Ascending aorta (tissue), 2 donors: ENCODE data around the gene ZER1. TPM values are rescaled to one million over a fixed set of nuclear protein-coding genes. Genes with fewer than 3 reads are reported as not detected.
"Not testable (repeated sequence)": the region's sequence is repeated elsewhere in the genome, so short reads cannot be mapped to it uniquely, and the experiment has no call there.

Source experiments
- DNase-seq, 2 donors: peaks; one replicate each; pipeline ENCODE4 v3.0.0-alpha.2; 2019; ENCODE audit warnings: low spot score in 2 of 2
- H3K27ac ChIP-seq, 2 donors: fragments of 200-600 bp; sonication (generic); one replicate each; pipeline ENCODE4 v1.5.1; 2016 to 2017; ENCODE audit warnings: mild to moderate bottlenecking in 1 of 2
- H3K27me3 ChIP-seq: fragments of 200-600 bp; sonication (generic); one replicate; pipeline ENCODE4 v1.5.1; 2017
- H3K36me3 ChIP-seq, 2 donors: fragments of 200-600 bp; sonication (generic); one replicate each; pipeline ENCODE4 v1.5.1; 2016
- H3K4me1 ChIP-seq, 2 donors: fragments of 200-600 bp; sonication (generic); one replicate each; pipeline ENCODE4 v1.5.1; 2016 to 2017; ENCODE audit warnings: mild to moderate bottlenecking in 1 of 2
- H3K4me3 ChIP-seq, 2 donors: fragments of 200-600 bp; sonication (generic); one replicate each; pipeline ENCODE4 v1.5.1; 2016 to 2017; ENCODE audit warnings: mild to moderate bottlenecking in 1 of 2
- H3K9me3 ChIP-seq, 2 donors: fragments of 200-600 bp; sonication (generic); one replicate each; pipeline ENCODE4 v1.5.1; 2016
- intact Hi-C: fragments of 100-400 bp; cut with DNase I; formaldehyde crosslinking; loops from one replicate; pipeline ENCODE4 v1.15.1; 2023
- total RNA-seq: library from RNA; depleted of rRNA; stranded (reverse); fragments of >200 nt; gene quantifications from one replicate; pipeline ENCODE4 v1.1.0, GENCODE V29; 2016
- TF ChIP-seq, protein P1 (sequence below), 3 experiments: fragments of 200-600 bp in 2 of 3; fragments of 450-650 bp in 1 of 3; sonication (generic) in 2 of 3; IDR thresholded peaks; one replicate each; pipeline ENCODE4 v1.5.1; 2016 to 2019; ENCODE audit warnings: antibody characterized with exemption in 3 of 3, mild to moderate bottlenecking in 1 of 3, moderate library complexity in 1 of 3

The ZER1 gene
- total RNA-seq, 1 donor from 2014 or later = 55.5 TPM

DNA sequence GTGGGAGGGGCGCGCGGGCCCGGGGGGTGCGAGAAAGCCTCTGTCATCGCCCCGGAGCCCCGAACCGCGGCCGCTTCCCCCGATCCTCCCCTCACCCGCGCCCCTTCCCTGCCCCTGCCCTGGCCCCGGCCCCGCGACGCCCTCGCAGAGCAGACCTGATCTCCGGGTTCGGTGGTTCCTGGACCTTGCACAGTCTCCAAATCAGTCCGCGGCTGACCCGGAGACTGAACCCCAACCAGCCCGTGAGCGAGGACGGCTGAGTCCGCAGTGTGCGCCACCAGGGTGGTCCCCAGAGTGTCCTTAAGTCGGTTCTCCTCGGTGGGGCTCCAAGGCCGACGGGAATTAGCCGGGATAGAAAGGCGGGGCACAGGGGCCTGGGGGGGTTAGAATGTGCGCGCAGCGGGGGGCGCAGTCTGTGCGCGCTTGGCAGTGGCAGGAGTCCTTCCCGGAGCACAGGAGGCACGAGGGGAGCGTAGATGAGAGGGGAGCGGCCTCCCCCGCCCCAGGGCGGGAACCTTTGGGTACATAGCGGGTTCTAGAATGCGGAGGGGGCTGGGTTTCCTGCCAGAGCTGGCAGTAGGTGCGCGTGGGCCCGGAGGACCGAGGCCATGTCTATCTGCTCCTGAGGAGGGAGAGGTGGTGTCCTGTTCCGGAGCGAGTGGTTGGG, 68.6 kb downstream of the ZER1 start:
- DNase-seq = no peak
- TF ChIP-seq, protein P1, sequence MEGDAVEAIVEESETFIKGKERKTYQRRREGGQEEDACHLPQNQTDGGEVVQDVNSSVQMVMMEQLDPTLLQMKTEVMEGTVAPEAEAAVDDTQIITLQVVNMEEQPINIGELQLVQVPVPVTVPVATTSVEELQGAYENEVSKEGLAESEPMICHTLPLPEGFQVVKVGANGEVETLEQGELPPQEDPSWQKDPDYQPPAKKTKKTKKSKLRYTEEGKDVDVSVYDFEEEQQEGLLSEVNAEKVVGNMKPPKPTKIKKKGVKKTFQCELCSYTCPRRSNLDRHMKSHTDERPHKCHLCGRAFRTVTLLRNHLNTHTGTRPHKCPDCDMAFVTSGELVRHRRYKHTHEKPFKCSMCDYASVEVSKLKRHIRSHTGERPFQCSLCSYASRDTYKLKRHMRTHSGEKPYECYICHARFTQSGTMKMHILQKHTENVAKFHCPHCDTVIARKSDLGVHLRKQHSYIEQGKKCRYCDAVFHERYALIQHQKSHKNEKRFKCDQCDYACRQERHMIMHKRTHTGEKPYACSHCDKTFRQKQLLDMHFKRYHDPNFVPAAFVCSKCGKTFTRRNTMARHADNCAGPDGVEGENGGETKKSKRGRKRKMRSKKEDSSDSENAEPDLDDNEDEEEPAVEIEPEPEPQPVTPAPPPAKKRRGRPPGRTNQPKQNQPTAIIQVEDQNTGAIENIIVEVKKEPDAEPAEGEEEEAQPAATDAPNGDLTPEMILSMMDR (IDR thresholded peaks at IDR 0.05) = no peak
- peak overlapping the region; percentile 82 to 94 for H3K4me3 ChIP-seq
- H3K4me1 ChIP-seq = peaks cover 0 to 8% of the 10 kb centered on the region in 2 donors
- H3K9me3 ChIP-seq = no peaks in the 10 kb centered on the region
- H3K27me3 ChIP-seq = no peaks in the 10 kb centered on the region
- intact Hi-C loops = loop anchor here (1.0 kb wide), 2 partner anchors 20 to 68 kb away; partner anchors contain the start of gene ZER1
- H3K36me3 ChIP-seq = no peaks in the 10 kb centered on the region
- peak overlapping the region; percentile 49 to 73 for H3K27ac ChIP-seq

GRCh38 chr9:128702445-128702948, 69.2 kb downstream of the ZER1 start, which contains the start of gene PKN3:
TSS of gene PKN3 (plus strand) at chr9:128702503. CDS start at chr9:128702916, 413 bp downstream.
- peak within 1 kb of the TSS; percentile 49 to 73 for H3K27ac ChIP-seq
- intact Hi-C loops = loop anchor here (1.0 kb wide), 2 partner anchors 21 to 69 kb away; partner anchors contain the start of gene ZER1
- H3K27me3 ChIP-seq = no peaks in the 10 kb centered on the region

DNA sequence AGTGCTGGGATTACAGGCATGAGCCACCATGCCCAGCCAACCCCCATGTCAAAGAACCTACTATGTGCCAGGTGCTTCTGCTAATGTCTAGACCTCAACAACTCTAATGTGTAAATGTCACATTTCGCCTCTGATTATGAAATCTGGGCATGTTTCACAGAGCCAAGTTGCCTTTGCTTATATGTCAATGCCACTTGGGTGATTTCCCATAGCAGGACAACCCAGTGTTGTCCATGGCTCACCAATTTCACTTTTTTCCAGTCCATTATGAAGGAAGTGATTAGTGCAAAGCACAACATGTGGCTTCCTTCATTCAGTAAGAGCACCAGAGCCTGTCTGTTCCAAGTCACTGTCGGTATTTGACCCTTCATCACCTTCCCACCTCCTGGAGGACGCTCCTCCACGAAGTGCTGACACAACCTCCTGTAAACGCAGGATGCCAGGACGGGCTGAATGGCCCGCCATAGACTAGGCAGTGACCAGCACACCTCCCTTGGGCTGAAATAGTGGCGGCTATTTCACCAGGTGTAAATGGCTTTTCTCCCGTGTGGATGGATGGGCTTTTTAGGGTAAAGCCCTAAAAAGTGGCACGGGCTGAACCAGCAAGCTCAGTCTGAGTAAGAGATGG, 70.4 kb downstream of the ZER1 start:
- intact Hi-C loops = no loop called here
- H3K27me3 ChIP-seq = no peaks in the 10 kb centered on the region
- H3K36me3 ChIP-seq = peaks cover 0 to under 1% of the 10 kb centered on the region in 2 donors
- TF ChIP-seq, protein P1 (IDR thresholded peaks at IDR 0.05) = no peak
- no peak overlapping the region for H3K27ac ChIP-seq
- DNase-seq = no peak
- H3K4me3 ChIP-seq = no peak overlapping the region
- H3K9me3 ChIP-seq = no peaks in the 10 kb centered on the region
- H3K4me1 ChIP-seq = peaks cover 0 to 8% of the 10 kb centered on the region in 2 donors

More at GRCh38 chr9:128702445-128702948, 69.2 kb downstream of the ZER1 start, which contains the start of gene PKN3:
- Histone ChIP-seq H3K36me3 (no peaks in the 10 kb centered on the region), H3K4me3 (peak within 1 kb of the TSS; percentile 82 to 94), H3K9me3 (no peaks in the 10 kb centered on the region), H3K4me1 (peaks cover 0 to 8% of the 10 kb centered on the region in 2 donors)
- TF ChIP-seq, protein P1 (IDR thresholded peaks at IDR 0.05) = peak; percentile 86 to 90 (median 87)
- DNase-seq = peak in 1 of 2 donors; percentile 90

GRCh38 chr9:128699096-128699795, 72.5 kb downstream of the ZER1 start:
- H3K36me3 ChIP-seq = peaks cover 15 to 20% of the 10 kb centered on the region in 2 donors
- H3K27me3 ChIP-seq, H3K27ac ChIP-seq, H3K9me3 ChIP-seq, H3K4me1 ChIP-seq, DNase-seq, intact Hi-C loops, H3K4me3 ChIP-seq: not testable (repeated sequence)

DNA sequence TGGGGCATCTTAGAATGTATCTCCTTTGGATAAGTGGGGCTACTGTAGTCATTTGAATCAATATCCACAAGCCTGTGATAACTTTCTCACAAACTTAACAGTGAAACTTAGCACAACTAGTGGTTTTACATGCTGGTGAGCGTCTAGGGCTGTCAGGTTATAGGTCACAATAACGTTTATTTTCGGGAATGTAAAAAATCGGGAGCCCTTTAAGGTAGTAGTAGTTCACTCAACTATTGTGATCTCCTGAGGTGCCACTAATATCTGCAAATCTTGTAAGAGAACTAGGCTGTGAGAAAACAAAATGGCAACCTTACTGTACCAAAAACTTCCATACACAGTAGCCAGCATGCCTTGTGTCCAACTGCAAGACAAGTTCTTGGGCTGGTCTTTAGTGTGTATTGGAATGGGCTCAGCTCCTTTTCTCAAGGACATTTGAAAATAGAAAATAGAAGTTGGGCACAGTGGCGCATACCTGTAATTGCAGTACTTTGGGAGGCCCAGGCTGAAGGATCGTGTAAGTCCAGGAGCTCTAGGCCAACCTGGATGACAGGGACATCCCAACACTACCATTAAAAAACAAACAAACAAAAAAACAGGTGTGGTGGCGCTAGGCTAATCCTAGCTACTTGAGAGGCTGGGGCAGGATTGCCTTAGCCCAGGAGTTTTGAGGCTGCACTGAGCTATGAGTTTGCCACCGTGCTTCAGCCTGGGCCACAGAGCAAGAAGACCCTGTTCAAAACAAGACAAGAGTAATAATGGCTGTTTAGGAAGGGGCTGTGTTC, 74.6 kb downstream of the ZER1 start:
- intact Hi-C loops = no loop called here
- no peak overlapping the region for H3K4me3 ChIP-seq
- H3K36me3 ChIP-seq = peaks cover 32 to 40% of the 10 kb centered on the region in 2 donors
- TF ChIP-seq, protein P1 (IDR thresholded peaks at IDR 0.05) = no peak
- DNase-seq = no peak
- H3K27me3 ChIP-seq = no peaks in the 10 kb centered on the region
- peaks cover 0 to 2% of the 10 kb centered on the region in 2 donors for H3K4me1 ChIP-seq
- H3K9me3 ChIP-seq = no peaks in the 10 kb centered on the region
- no peak overlapping the region for H3K27ac ChIP-seq
